NCI-H2227 (cell line): ENCODE results near the gene LCMT1.
"Not testable (repeated sequence)": the region's sequence is repeated elsewhere in the genome, so short reads cannot be mapped to it uniquely, and the experiment has no call there.

Experiments
- DNase-seq: peaks from one replicate; lab custom pipeline; 2025; ENCODE audit not compliant: unreplicated experiment; lab: John Stamatoyannopoulos, UW

The LCMT1 gene

DNA sequence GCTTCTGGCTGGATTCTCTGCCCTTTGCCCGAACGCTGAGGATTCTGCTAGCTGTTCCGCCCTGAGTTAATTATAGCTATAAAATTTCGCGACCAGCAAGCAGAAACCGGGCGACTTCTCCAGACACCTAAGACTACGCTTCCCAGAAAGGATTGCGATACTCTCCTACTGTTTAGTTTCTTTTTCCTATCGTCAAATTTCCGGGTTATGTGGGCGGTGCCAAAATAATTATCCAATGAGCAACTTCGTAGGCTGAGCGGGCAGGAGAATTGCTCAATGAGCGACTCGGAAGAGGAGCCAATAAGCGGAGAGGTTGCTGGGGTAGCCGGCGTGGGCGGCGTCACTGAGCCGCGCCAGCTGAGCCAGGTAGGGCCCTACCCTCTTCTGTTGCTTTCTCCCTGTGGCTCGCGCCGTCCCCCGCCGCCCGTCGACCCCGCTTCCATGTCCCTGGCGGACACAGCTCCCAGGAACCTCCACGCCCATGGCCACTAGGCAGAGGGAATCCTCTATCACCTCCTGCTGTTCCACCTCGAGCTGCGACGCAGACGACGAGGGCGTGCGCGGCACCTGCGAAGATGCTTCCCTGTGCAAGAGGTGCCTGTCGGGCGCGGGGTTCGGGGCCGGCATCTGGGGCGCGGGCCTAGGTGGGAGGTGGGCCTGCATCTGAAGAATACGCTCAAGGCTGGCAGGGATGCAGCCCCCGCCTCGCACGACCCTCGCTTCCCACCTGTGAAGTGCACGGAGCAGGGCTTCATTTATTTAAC lies at the start of gene LCMT1:
Gene LCMT1, plus strand, starts transcription at position 340 of the 764 bp plus-strand sequence. Its CDS starts 142 bp downstream, at position 482.
- DNase-seq, result peak; percentile 99

DNA sequence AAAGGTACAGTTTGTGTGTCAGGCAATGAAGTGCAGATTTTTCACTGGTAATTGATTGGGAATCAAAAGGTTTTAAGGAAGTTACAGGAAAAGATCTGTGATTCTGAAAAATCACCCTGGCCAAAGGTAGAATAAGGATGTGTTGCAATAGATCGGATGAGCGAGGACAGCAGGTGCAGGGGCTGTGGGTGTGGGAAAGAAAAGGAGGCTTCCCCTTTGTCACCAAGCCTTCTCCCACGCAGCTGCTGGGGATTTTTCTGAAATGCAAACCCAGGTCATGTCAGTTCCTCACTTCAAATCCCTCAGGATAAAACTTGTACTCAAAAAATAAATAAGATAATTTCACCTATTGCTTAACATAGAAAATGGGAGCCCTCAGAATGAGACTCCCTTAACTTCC lies 48.4 kb upstream of the LCMT1 start:
- DNase-seq, result no peak

DNA sequence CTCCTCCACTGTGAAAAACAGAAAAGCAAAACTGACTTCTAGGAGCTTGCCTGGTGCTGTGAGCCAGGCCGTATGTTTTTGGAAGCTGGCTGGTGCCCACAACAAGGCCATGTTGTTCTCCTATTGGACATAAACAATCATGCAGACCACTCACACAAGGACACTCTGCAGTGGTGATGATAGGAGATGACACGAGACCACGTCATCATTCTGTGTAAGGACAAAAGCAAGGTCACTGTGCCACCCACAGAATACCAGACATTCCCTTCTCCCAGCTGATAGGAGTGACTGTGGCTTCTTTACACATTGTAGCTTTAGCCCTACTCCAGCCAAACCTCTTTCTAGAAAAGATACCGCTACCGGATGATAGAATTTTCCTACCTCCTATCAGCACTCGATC lies 47.7 kb upstream of the LCMT1 start:
- DNase-seq, result no peak

DNA sequence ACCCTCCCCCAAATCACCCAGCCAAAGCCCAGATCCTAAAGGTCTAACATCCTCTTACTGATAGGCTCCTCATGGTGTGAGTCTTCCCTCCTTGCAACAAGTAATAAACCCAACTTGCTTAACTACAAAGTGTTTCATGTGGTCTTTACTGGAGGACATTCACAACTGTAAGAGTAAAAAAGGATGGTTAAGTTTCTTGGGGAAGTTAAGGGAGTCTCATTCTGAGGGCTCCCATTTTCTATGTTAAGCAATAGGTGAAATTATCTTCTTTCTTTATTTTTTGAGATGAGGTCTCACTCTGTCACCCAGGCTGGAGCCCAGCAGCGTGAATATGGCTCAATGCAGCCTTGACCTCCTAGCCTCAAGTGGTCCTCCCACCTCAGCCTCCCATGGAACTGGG lies 47.3 kb upstream of the LCMT1 start:
- DNase-seq, result not testable (repeated sequence)

DNA sequence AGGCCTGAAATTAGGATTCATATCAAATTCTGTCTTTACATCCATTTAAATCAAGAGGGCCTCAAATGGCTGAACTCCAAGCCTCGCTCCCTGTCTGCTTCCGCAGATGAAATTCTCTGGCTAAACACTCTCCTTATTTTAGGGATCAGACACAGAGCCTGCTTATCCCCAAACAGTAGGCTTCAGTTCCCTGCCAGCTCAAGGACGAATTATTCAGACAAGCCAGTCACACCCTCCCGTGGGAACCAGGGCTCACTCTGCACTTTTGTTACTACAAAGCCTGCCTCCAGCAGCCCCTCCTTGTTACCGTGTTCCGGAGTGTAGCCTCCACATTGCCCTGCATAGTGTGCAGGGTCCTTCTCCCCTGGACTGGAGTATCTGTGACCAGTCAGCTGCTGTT lies 46.6 kb upstream of the LCMT1 start:
- DNase-seq, result no peak

DNA sequence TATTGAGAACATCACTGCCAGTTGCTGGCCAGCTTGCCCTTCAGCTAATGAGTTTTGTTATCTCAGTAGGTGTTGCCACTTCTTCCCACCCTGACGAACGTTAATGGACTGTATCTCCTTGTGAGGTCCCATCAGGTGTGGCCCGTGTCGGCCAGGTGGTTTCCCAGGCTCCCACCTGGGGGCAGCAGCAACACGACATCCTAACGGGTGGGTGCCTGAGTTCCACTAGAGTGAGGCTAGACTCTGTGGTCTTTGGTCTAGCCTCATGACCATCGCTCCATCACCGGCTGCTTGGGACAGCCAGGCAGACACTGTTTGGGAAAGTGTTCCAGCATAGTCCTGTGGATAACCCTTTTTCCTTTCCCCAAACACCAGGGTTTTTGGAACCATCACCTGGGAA lies 45.6 kb upstream of the LCMT1 start:
- no peak for DNase-seq

DNA sequence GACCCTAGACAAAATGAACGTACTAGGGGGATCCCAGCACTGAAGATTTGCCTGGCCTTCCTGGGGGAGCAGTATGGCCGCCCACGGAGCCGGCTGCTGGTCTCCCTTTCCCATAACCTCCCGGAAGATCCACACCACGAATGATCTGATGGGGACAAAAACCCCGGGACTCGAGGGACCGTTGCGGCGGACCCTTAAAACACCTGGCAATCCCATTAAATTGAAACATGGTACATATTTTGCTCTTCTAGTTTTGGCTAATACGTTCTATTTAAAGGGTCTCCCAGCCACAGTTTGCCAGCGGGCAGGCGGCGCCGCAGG lies 45.2 kb upstream of the LCMT1 start:
- no peak for DNase-seq

DNA sequence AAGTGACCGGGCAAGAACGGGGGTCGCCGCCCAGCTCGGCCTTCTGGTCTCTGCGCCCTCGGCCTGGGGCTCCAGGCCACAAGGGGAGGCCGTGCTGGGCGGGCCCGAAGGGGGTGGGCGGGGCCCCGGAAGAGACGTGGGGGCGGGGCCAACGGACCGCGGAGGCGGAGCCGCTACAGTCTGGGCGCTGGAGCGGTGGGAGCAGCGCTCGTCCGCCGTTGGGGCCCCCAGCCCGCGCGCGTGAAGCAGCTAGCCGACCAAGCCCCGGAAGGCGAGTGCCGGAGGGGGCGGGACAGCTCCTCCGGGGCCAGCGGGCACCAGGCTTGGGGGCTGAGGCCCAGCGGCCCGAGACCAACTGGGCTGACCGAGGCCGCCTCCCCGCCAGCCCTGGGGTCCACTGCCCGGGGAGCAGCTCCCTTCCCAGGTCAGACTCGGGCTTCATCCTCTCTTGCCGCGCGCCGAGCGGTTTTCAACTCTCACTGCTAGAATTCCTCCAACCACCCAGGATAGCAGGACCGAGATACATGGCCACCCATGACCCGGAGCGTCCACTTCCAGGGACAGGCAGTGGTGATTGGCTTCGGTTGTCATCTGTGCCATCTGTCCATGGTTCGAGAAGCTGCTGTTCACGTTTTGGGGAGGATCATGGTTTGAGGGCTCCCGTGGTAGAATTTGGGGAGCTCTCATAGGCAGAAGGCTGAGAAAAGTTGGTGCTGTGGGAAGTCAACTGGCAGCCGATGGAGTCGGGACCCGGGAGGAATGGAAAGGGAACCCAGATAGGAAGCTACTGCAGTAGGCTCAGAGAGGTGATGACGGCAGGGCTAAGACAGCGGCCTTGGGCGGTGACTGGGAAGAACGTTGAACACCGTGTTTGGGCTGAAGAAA lies 44.6 kb upstream of the LCMT1 start:
- DNase-seq, result peak; percentile 90

DNA sequence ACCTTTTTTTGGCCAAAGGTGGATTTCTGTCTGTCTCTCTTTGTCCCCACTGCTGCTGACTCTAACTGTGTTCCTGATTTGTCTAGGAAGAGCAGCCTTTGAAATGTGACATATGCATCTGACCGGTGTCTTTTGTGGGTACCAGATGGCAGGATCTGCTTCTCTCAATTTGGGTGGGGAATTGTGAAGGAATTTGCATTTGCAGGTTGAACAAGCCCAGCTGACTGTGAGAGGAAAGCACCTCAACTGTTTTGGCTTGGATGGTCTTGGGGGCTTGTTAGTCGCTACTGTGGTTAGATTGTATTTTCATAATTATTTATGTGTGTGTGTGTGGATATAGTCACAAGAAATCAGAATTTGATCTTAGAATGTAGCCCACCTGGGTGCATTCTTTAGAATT lies 37.7 kb upstream of the LCMT1 start:
- no peak for DNase-seq

DNA sequence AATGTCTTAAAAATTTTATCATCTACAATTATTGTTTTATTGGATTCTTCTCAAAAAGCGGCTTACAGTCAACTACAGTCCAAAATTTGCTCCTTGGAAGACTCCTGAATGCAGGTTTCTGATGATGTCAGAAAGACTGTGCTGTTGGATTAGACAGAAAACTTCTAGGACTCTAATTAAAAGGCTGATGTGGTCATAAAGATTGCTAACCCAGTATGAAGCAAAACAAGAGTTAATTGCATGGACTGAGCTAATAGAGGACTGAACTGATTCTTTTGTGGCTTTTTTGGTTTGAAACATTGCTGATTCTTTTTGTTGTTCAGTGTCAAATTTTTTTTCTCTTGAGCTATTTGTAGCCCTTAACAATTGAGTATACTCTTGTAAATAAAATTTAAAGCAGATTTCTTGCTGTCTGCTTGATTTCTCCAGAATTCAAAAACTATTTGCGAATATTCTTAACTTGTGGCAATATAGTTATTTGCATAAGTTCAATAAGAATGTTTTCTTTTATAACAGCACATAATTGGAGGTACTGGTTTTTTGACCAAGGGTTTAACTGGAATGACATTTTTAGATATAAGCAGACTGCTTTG lies 33.1 kb upstream of the LCMT1 start:
- DNase-seq, result no peak

DNA sequence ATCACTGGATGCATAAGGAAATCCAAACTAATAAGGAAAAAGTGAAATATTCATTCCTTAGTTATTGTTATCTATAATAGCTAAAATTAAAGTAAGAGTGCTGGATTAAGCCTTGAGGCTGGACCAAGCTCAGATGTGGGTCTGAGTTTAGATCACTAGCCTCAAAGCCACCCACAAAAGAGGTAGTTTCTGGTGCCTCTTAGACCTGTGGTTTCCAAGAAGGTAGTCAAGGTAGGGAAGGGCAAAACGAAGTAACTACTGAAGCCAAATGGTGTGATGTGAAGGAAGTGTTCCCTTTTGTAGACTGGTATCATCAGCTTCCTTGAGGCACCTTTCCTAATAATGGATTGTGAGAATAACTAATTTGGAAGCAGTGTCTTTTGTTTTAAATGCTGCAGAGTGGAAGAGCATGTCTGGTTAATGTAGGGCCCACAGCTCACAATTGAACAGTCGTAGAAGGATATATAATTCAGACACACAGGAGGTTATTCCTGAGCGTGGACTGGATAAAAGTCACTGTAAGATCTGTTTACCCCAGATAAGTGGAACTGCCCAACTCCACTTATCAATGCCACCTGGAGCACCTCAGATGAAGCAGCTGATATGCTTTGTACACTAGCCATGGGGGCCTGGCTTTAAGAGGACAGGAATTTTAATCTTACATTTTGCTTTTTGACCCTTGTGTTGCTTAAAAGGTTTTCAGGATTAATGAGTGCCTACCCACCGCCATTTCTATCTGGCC lies 31.7 kb upstream of the LCMT1 start:
- no peak for DNase-seq

DNA sequence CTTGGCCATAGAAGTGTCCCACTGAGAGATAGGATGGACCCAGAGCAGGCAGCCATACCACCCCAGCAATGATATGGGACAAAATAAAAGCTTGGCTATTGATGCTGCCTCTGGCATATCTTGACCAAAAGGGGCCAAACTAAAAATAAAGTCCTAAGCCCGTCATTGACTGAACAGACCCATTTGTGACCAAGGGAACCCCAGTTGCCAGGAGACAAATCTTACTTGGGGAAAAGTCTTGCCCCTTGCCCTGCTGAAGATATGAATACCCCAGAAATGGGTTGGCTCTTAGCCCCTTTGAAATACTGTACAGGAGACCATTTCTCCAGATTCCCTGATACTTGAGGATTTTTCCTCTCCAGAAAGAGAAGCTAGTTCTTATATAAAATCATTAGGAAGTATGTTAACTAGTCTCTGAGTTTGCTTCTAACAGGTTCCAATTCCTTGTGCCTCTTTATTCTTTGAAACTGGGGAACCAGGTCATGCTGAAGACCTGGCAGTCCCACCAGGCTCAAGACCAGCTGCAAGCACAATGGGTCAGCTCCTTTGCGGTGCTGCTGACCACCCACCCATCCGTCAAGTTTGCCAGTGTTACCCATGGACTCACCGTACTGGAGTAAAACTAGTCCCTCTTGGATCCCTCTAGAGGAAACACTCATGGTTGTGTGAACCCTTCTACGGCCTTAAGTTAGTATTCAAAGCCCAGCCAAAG lies 31.0 kb upstream of the LCMT1 start:
- DNase-seq, result no peak

DNA sequence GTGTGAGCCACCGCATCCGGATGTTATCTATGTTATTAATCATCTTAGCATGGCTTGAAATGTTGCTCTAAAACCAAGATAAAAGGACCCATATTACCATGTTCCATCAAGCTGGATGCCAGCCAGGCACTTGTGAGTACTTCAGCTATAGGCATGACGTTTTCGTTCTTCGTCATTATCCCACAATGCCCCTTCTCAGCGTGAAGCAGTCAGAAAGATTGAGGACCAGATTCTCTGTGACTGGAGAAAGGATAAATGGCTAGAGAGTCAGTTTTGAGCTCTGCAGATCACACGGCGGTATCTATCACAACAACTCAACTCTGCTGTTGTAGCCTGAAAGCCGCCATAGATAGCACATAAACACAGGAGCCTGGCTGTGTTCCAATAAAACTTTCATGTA lies 29.8 kb upstream of the LCMT1 start:
- DNase-seq, result peak; percentile 64

DNA sequence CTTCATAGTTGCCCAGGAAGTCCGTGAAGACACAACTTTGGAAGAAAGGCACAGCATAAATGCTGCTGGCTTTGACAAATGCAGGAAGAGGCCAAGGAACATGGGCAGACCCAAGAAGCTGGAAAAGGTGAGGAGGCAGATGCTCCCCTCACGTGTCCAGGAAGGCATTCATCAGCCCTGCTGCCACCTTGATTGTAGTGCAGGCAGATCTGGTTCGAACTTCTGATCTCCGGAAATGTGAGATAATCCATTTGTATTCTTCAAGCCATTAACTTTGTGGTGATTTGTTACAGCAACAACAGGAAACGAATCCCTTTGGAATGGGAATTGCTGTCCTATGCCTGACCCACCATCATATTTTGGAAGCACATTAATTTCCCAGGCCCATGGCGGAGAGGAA lies 28.5 kb upstream of the LCMT1 start:
- no peak for DNase-seq

DNA sequence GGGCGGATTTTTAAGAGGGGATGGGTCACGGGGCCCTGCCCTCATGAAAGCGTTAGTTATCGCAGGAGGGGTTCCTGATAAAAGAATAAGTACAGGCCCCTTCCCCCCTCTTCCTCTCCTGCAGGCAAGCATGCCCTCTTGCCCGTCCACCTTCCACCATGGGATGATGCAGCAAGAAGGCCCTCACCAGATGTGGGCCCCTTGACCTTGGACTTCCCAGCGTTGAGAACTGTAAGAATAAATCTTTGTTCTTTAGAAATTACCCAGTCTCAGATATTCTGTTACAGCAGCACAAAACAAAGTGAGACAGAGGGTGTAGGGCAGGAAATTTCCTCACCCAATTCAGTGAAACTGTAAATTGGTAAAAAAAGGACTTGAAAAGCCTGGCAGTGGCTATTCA lies 27.8 kb upstream of the LCMT1 start:
- no peak for DNase-seq

DNA sequence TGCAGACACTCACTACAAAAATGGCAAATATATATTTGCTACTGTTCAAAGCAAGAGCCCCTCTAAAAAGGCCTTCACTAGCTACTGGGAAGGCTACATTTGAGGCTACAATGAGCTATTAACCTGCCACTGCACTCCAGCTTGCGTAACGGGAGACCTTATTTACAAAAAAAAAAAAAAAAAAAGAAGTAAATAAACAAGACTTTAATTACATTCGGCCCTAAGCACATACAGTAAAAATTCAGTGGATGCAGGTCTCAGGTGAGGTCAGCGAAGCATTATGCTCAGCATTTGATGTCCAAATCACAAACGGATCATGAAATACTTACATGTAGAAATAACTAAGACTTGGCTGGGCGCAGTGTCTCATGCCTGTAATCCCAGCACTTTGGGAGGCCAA lies 26.7 kb upstream of the LCMT1 start:
- no peak for DNase-seq

DNA sequence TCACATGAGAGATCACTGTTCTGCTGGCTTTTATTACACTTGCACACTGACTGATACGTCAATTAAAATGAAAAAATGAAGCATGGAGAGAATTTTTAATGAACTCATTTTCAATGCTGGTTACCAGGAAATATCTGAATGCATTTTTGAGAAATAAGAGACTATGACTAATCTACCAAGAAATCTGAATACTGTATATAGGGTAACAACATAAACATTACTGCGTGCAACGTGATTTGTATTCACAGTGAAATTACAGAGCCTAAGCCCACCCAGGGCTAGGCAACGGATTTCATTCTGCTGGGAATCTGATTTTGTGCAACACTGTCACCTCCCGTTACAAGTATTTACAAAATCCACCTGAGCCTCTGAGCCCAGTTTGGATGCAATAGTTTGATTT lies 23.8 kb upstream of the LCMT1 start:
- no peak for DNase-seq

DNA sequence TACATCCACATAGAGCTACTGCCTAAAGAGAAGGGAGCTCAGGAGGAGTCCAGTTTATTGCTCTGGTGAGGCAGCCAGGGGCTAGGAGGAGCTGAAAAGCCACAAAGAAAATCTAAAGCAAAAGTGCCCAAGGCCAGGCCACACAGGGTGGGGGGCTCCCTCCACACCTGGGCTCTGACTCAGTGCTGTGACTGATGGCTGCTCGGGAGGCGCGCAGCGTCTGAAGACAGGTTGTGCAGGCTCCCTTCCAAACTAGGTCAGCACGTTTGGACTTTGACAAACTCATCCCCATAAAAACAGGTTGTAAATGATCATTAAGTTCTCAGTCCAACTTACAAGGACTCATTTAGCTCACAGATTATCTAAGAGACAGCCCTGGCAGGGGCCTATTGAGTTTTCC lies 22.2 kb upstream of the LCMT1 start:
- DNase-seq, result no peak

DNA sequence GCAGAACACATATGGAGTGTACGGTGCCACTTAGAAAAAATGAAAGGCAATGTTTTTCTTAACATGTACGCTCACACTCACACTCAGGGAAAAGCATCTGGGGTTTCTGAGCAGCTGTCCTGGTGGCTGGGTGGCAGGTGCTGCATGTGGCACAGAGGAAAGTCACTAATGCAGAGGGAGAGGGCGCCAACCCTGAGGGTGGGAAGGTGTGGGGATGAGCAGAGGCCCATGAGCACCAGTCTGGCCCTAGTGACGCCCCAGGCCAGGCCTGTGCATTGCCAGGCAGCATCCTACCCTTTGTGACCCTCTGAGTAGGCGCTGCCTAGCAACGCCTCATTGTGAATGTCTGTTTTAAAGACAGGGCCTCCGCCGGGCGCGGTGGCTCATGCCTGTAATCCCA lies 19.1 kb upstream of the LCMT1 start:
- peak; percentile 72 for DNase-seq

DNA sequence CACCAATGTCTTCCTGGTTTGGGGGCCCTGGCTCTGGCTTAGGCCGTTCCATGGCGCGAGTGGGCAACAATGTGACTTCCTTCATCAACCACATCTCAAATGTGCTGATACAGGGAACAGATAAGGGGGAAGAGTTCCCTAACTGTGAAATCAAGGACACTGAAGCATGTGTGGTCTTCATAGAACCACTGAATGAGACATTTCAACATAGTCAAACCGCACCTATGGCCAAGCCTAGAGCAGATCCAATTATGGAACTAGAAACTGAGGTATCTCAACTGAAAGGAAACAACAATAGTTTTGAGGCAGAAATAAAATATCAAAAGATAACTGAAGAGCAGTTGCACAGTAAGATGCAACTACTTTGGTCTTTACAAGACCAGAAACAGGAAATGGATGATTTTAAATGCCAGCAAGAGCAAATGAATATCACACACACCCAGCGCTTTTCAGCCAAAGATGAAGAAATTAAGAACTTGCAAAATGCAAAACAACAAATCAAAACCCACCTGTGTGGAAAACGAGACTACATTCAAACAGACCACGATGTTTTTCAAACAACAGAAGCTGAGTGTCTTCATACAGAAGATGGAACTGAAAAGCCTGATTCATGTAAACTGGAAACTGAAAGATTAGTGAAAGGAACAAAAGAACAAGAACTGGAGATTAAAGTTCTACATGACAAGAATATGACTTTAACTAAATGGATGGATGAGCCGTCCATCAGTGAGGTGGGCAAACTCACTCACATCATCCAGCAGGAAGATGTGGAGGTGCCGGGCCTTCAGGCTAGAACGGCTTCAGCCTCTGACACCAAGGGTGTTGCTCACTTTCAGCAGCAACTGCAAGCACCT lies 18.1 kb upstream of the LCMT1 start:
- DNase-seq, result no peak
